ENCODE results near the gene CD69.

GRCh38 chr12:9742661-9743060, 18.0 kb downstream of the CD69 start:
- no peak for TF ChIP-seq EP300 (IDR thresholded peaks at IDR 0.05)
- no peak for TF ChIP-seq POLR2A (IDR thresholded peaks at IDR 0.05)
